Neural cell (in vitro differentiated cells): ENCODE data around the gene PTTG1. TPM values are rescaled to one million over a fixed set of nuclear protein-coding genes. Genes with fewer than 3 reads are reported as not detected.

Experiments
- H2AFZ ChIP-seq: fragments of 200-600, 300-800 bp; sonication (generic), shearing (Covaris generic); 2 replicates; pipeline ENCODE4 v1.6.0; 2014; ENCODE audit warnings: low read depth, mild to moderate bottlenecking, antibody characterized with exemption, low read length, moderate library complexity
- H3F3A ChIP-seq: fragments of 200-600 bp; shearing (Covaris generic); 2 replicates; pipeline ENCODE4 v1.6.1; 2016; ENCODE audit warnings: mild to moderate bottlenecking, moderate library complexity, mixed read lengths, antibody characterized with exemption, low read length; ENCODE audit not compliant: insufficient read depth, poor library complexity, severe bottlenecking
- H3K27ac ChIP-seq: fragments of 200-600, 300-800 bp; sonication (generic), shearing (Covaris generic); 2 replicates; pipeline ENCODE4 v1.5.1; 2014; ENCODE audit warnings: mild to moderate bottlenecking, low read length, moderate library complexity
- H3K27me3 ChIP-seq: fragments of 300-800, 200-600 bp; sonication (generic), shearing (Covaris generic); 2 replicates; pipeline ENCODE4 v1.6.0; 2014; ENCODE audit warnings: mild to moderate bottlenecking, low read depth, low read length, moderate library complexity; ENCODE audit not compliant: insufficient read depth
- H3K36me3 ChIP-seq: fragments of 300-800, 200-600 bp; sonication (generic), shearing (Covaris generic); 2 replicates; pipeline ENCODE4 v1.5.1; 2014; ENCODE audit warnings: mild to moderate bottlenecking, antibody characterized with exemption, low read length, moderate library complexity; ENCODE audit not compliant: insufficient read depth
- H3K4me2 ChIP-seq: fragments of 300-800, 200-600 bp; sonication (generic), shearing (Covaris generic); 2 replicates; pipeline ENCODE4 v1.6.0; 2014; ENCODE audit warnings: mild to moderate bottlenecking, low read length
- H3K4me3 ChIP-seq: fragments of 300-800, 200-600 bp; sonication (generic), shearing (Covaris generic); 2 replicates; pipeline ENCODE4 v1.5.1; 2014; ENCODE audit warnings: mild to moderate bottlenecking, low read length, moderate library complexity
- H3K79me2 ChIP-seq: fragments of 200-600 bp; shearing (Covaris generic); replicated peaks from 2 replicates; pipeline ENCODE4 v1.6.0; 2014; ENCODE audit warnings: mild to moderate bottlenecking, low read length, moderate library complexity; ENCODE audit not compliant: insufficient read depth
- H3K9ac ChIP-seq: fragments of 300-800, 200-600 bp; sonication (generic), shearing (Covaris generic); 2 replicates; pipeline ENCODE4 v1.6.1; 2016; ENCODE audit warnings: mild to moderate bottlenecking, low read length, mixed read lengths
- H3K9me2 ChIP-seq: fragments of 200-600 bp; shearing (Covaris generic); 2 replicates; pipeline ENCODE4 v1.6.1; 2016; ENCODE audit warnings: mild to moderate bottlenecking, low read length, mixed read lengths; ENCODE audit not compliant: insufficient read depth
- H3K9me3 ChIP-seq: fragments of 200-600, 300-800 bp; sonication (generic), shearing (Covaris generic); 2 replicates; pipeline ENCODE4 v1.6.1; 2016; ENCODE audit warnings: mild to moderate bottlenecking, mixed run types, low read length, moderate library complexity, mixed read lengths
- H4K20me1 ChIP-seq: fragments of 200-600 bp; shearing (Covaris generic); 2 replicates; pipeline ENCODE4 v1.6.1; 2016; ENCODE audit warnings: mild to moderate bottlenecking, mixed run types; ENCODE audit not compliant: insufficient read depth
- EP300 ChIP-seq: fragments of 450-650 bp; conservative IDR thresholded peaks from 2 replicates; pipeline ENCODE4 v1.6.1; 2014; ENCODE audit warnings: antibody characterized with exemption, mild to moderate bottlenecking, moderate library complexity; ENCODE audit not compliant: poor library complexity, severe bottlenecking
- EZH2 ChIP-seq: fragments of 200-600, 300-800 bp; shearing (Covaris generic), sonication (generic); IDR thresholded peaks from 2 replicates; pipeline ENCODE4 v1.6.1; 2014; ENCODE audit warnings: antibody characterized with exemption, low read length, borderline replicate concordance, mild to moderate bottlenecking; ENCODE audit not compliant: insufficient read depth, poor library complexity, severe bottlenecking
- MXI1 ChIP-seq: fragments of 450-650 bp; conservative IDR thresholded peaks from 2 replicates; pipeline ENCODE4 v1.6.1; 2014; ENCODE audit warnings: antibody characterized with exemption, mild to moderate bottlenecking; ENCODE audit not compliant: poor library complexity, severe bottlenecking
- POLR2AphosphoS5 ChIP-seq: IDR thresholded peaks from 2 replicates; pipeline ENCODE4 v1.6.1; 2012
- RAD21 ChIP-seq: fragments of 450-650 bp; conservative IDR thresholded peaks from 2 replicates; pipeline ENCODE4 v1.6.1; 2014; ENCODE audit warnings: antibody characterized with exemption, mild to moderate bottlenecking, moderate library complexity
- SMC3 ChIP-seq: fragments of 450-650 bp; conservative IDR thresholded peaks from 2 replicates; pipeline ENCODE4 v1.6.1; 2014; ENCODE audit warnings: antibody characterized with exemption, mild to moderate bottlenecking, moderate library complexity; ENCODE audit not compliant: poor library complexity
- TAF1 ChIP-seq: IDR thresholded peaks from 2 replicates; pipeline ENCODE4 v1.6.1; 2012; ENCODE audit warnings: low read depth
- polyA plus RNA-seq: library from polyadenylated mRNA; depleted of rRNA; stranded (reverse); fragments of >200 nt; gene quantifications from 2 replicates; pipeline ENCODE4 v1.2.3, GENCODE V29; 2014
- TF ChIP-seq, protein P1 (sequence below): IDR thresholded peaks from 2 replicates; pipeline ENCODE4 v1.6.1; 2012; ENCODE audit warnings: borderline replicate concordance
- TF ChIP-seq, protein P2 (sequence below): fragments of 450-650 bp; IDR thresholded peaks from 2 replicates; pipeline ENCODE4 v1.5.1; 2014; ENCODE audit warnings: antibody characterized with exemption, mild to moderate bottlenecking, moderate library complexity; ENCODE audit not compliant: poor library complexity, severe bottlenecking

The PTTG1 gene
- polyA plus RNA-seq, 1 donor from 2014 or later = 42.6 TPM

DNA sequence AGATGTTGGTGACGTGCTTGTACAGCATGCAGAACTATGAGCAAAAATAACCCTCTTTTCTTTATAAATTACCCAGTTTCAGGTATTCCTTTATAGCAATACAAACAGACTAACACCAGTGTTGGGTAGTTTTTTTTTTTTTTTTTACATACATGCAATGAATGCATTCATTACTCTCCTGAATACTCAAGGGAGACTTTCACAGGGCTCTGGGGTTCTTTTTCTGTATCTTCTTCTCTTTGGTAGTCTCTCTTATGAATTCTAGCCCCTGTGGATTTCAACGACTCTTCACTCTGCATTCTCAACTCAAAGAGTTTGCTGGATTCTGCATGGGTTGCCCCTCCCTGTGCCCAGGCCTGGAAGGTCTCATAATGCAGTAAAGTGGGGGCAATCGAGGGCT, 27.8 kb downstream of the PTTG1 start:
- TF ChIP-seq, protein P1, sequence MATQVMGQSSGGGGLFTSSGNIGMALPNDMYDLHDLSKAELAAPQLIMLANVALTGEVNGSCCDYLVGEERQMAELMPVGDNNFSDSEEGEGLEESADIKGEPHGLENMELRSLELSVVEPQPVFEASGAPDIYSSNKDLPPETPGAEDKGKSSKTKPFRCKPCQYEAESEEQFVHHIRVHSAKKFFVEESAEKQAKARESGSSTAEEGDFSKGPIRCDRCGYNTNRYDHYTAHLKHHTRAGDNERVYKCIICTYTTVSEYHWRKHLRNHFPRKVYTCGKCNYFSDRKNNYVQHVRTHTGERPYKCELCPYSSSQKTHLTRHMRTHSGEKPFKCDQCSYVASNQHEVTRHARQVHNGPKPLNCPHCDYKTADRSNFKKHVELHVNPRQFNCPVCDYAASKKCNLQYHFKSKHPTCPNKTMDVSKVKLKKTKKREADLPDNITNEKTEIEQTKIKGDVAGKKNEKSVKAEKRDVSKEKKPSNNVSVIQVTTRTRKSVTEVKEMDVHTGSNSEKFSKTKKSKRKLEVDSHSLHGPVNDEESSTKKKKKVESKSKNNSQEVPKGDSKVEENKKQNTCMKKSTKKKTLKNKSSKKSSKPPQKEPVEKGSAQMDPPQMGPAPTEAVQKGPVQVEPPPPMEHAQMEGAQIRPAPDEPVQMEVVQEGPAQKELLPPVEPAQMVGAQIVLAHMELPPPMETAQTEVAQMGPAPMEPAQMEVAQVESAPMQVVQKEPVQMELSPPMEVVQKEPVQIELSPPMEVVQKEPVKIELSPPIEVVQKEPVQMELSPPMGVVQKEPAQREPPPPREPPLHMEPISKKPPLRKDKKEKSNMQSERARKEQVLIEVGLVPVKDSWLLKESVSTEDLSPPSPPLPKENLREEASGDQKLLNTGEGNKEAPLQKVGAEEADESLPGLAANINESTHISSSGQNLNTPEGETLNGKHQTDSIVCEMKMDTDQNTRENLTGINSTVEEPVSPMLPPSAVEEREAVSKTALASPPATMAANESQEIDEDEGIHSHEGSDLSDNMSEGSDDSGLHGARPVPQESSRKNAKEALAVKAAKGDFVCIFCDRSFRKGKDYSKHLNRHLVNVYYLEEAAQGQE = no peak
- TF ChIP-seq, protein P2, sequence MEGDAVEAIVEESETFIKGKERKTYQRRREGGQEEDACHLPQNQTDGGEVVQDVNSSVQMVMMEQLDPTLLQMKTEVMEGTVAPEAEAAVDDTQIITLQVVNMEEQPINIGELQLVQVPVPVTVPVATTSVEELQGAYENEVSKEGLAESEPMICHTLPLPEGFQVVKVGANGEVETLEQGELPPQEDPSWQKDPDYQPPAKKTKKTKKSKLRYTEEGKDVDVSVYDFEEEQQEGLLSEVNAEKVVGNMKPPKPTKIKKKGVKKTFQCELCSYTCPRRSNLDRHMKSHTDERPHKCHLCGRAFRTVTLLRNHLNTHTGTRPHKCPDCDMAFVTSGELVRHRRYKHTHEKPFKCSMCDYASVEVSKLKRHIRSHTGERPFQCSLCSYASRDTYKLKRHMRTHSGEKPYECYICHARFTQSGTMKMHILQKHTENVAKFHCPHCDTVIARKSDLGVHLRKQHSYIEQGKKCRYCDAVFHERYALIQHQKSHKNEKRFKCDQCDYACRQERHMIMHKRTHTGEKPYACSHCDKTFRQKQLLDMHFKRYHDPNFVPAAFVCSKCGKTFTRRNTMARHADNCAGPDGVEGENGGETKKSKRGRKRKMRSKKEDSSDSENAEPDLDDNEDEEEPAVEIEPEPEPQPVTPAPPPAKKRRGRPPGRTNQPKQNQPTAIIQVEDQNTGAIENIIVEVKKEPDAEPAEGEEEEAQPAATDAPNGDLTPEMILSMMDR = no peak
- no peak for TF ChIP-seq EP300
- no peak for TF ChIP-seq POLR2AphosphoS5
- no peak for TF ChIP-seq EZH2
- TF ChIP-seq MXI1 = no peak
- TF ChIP-seq TAF1 = no peak
- no peak for TF ChIP-seq RAD21
- no peak for TF ChIP-seq SMC3
- Histone ChIP-seq H3K36me3 (no peaks in the 10 kb centered on the region), H3K27ac (no peak overlapping the region), H3K27me3 (no peaks in the 10 kb centered on the region), H3F3A (no peaks in the 10 kb centered on the region), H3K79me2 (no peaks in the 10 kb centered on the region), H2AFZ (no peak overlapping the region), H3K9ac (no peak overlapping the region), H4K20me1 (no peaks in the 10 kb centered on the region), H3K4me3 (no peak overlapping the region), H3K9me2 (no peaks in the 10 kb centered on the region), H3K9me3 (no peaks in the 10 kb centered on the region), H3K4me2 (no peak overlapping the region)

DNA sequence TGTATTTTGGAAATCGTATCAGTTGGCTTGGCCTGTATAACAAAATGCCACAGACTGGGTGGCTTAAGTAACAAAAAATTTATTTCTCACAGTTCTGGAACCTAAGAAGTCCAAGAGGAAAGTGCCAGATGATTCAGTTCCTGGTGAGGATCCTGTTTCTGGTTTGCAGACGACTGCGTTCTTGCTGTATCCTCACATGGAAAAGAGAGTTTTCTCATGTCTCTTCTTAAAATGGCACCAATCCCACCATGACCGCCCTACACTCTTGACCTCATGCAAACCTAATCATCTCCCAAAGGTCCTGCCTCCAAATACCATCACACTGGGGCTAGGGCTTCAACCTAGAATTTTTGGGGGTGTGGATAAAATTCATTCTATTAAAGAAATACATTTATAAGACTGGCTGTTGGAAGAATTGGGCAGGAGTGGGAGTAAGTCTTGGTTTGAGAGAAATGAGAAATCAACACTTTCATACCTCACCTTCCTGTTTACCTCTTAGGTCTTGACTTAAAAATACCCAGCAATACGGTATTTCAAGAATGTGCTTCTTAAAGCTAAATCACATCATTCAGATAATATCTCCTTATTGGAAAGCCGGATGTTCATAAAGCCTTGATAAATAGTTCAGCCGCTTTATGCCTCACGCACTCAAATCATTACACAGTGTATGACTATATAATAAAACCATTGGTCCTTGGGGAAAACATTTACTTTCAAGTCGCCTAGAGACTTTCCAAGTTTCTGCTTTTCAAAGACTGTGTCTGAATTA, 28.7 kb downstream of the PTTG1 start:
- Histone ChIP-seq H3K27me3 (no peaks in the 10 kb centered on the region), H4K20me1 (no peaks in the 10 kb centered on the region), H3K9me2 (no peaks in the 10 kb centered on the region), H3K4me2 (no peak overlapping the region), H3K9me3 (no peaks in the 10 kb centered on the region), H3F3A (no peaks in the 10 kb centered on the region), H3K9ac (no peak overlapping the region), H2AFZ (no peak overlapping the region), H3K36me3 (no peaks in the 10 kb centered on the region), H3K27ac (no peak overlapping the region), H3K79me2 (no peaks in the 10 kb centered on the region), H3K4me3 (no peak overlapping the region)
- TF ChIP-seq, protein P2 = no peak
- TF ChIP-seq TAF1 = no peak
- no peak for TF ChIP-seq MXI1
- no peak for TF ChIP-seq EZH2
- no peak for TF ChIP-seq EP300
- TF ChIP-seq POLR2AphosphoS5 = no peak
- TF ChIP-seq, protein P1 = no peak
- no peak for TF ChIP-seq RAD21
- no peak for TF ChIP-seq SMC3
